CD1c-positive myeloid dendritic cell (primary cell): ENCODE measurements around the gene PRKAR1B.
"Not testable (repeated sequence)": the region's sequence is repeated elsewhere in the genome, so short reads cannot be mapped to it uniquely, and the experiment has no call there.

Experiments used
- DNase-seq: peaks from one replicate; pipeline ENCODE4 v3.0.0-alpha.2; 2016; ENCODE audit errors: extremely low spot score

PRKAR1B gene

DNA sequence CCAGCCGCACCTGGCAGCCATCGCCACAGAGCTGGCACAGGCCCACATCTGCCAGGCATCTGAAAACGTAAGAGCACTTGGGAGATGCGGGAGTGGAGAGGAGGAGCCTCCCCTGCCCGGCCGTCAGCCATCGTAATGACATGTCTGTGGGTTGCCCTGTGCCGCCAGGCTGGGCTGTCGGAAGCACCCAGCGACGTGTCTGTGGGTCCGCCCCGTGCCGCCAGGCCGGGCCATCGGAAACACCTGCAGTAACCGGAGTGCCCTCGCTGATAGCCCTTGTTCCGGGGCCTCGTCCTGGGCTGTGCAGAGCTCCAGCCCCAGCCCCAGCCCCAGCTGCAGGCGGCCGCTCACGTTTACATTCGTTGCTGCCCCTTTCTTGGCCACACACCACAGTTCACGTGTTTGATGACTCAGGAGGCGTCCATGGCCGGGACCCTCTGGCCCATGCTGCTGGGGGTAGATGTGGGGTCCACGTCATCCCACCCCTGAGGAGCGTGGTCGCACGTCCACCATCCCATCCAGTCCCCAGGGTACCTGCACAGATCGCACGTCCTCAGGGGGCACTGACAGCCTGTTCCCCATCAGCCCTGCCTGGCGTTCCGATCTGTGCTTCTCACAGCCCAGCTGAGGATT, 30.0 kb upstream of the PRKAR1B start:
- DNase-seq: no peak

DNA sequence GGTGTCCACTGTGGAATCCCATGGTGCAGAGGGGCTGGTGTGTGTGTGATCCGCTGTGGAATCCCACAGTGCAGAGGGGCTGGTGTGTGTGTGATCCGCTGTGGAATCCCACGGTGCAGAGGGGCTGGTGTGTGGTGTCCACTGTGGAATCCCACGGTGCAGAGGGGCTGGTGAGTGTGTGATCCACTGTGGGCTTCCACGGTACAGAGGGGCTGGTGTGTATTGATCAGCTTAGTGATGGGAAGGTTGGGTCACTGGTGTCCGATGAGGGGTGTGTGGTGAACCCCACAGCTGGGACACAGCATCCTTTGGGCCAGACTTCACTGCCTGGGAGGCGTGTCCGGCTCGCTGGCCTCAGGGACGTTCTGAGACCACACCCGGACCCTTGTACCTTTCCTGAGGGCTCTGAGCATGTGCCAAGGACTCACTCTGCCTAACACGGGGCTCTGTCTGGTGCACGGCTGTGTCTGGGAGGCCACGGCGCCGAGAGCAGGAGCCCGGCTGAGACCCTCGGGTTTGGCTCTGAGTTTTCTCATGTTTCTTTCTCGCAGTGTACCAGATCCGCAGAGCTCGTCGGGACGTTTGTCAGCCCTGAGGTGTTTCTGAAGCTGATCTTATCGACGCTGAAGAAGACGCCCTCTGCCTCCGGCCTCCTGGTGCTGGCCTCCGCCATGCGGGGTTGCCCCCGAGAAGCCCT, 29.3 kb upstream of the PRKAR1B start:
- no peak for DNase-seq

DNA sequence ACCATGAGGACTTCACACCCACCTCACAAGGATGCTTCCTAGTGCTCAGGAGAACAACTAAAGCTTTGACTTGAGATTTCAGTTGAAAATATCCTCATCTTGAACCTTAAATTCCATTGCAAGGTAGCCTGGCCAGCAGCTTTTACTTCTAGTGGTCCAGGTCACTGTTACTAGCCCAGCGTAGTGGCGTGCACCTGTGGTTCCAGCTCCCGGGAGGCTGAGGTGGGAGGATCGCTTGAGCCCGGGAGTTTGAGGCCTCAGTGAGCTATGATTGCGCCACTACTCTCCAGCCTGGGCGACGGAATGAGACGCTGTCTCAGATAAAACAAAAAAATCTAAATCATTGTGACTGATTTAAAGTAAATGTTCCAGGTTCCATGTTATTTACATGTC, 28.3 kb upstream of the PRKAR1B start:
- DNase-seq: no peak

DNA sequence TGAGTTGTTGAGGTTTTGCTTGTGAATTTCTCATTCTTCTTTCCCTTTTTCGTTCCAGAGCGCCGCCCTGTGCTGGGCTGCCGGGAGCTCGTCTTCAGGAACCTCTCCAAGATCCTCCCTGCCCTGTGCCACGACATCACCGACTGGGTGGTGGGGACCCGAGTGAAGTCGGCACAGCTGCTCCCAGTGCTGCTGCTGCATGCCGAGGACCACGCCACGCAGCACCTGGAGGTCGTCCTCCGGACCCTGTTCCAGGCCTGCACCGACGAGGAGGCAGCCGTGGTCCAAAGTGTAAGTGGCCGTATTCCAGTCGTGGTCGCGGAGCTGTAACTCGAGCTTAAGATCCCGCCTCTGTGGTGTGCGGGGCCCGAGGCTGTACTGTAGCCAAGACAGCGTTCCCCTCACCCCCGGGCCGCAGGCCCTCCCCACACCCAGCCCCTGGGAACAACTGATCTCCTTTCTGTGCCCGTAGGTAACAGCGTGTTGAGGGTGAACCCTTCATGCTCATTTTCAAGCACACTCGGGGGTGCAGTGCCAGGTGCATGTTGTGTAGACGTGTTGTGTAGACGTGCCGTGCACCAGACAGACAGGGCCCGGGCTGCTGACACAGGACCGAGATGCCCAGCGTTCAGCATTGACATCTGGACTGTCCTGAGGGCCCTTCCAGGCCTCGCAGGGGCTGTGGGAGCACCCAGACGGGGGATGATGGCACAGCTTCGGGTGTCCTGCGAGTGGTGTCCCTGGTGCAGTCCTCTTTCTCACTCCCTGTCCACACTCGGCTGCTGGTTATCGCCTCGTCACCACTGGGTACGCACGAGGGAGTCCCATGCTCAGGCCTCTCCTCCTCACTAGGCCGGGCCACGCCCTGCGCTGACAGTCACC, 27.7 kb upstream of the PRKAR1B start:
- DNase-seq: no peak

DNA sequence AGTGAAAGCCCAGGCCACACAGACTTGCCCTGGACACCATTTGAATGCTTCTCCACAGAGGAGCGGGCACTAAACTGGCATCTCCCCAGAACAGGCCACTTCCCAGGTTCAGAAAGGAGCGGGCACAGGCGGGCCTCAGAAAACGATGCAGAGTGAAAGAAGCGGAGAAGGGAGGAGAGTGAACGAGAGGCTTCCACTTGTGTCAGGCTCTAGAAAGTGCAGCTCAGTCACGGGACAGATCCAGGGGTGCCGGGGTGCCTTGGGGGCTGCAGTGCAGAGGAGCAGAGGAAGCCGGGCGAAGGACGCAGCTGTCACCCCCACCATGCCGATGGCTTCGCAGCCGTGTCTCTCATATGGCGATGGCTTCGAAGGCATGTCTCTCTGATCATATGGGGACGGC, 26.1 kb upstream of the PRKAR1B start:
- no peak for DNase-seq

GRCh38 chr7:752256-752655, 25.2 kb upstream of the PRKAR1B start:
- DNase-seq: not testable (repeated sequence)

- no peak for DNase-seq
Observed at GRCh38 chr7:751826-752225, 24.7 kb upstream of the PRKAR1B start.

DNA sequence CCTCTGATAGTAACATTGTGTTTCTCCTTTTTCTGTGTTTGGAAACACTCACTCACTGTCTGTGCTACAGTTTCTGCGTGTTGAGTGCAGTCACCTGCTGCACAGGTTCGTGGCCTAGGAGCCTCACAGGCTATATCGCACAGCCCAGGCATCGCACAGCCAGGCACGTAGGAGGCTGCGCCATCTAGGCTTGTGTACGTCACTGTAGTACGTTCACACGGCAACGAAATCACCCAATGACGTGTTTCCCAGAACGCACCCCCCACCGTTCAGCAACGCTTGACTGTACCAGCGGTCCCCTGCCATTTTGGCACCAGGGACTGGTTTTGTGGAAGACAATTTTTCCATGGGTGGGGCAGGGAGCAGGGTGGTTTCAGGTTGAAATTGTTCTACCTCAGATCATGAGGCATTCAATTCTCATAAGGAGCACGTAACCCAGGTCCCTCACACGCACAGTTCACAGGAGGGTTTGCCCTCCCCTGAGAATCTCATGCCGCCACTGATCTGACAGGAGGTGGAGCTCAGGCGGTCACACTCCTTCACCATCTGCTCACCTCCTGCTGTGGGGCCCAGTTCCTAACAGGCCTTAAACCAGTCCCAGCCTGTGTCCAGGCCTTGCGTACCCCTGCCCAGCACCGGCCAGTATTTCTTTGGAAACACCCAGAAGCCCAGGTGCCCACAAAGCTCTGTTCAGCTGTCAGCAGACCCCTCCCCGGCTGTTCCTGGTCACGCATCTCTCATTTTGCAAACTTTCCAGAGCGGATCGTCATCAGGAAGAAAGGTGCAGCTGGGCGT, 23.2 kb upstream of the PRKAR1B start:
- DNase-seq: no peak

DNA sequence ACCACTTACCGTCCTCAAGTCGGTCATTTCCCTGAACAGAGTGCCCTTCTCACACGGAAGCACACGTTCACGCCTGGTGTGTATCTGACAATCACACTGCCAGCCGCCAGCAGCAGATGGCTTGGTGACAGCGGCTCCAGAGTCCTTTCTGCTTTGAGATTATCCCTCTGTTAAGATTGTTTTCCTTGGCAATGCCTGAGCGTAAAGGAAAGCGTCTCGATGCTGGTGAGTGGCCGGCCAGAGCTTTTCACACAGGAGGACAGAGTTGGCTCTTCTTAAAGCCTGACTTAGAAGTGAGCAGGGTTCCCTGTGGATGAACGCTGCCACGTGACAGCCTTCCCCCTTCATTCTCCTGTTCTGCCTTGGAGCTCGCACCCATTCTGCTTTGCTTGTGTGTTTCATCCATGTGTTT, 22.1 kb upstream of the PRKAR1B start:
- DNase-seq: no peak

DNA sequence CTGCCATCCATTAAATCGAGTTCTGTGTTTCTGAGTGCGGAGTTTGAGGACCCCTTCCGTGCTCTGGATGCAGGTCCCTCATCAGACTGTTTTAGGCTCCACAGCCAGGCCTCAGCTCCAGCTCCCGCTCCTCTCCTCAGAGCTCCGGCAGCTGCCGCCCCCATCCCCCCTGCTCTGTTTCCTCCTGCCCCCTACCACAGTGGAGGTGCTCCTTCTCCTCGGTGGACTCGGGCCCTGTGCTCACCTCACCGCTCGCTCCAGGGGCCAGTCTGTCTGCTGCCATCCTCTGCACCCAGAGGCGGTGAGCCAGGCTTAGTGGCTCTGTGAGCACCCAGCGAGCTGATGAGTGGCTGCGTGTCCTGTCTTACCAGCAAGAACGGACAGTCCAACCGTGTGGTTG, 21.4 kb upstream of the PRKAR1B start:
- DNase-seq: no peak

GRCh38 chr7:747186-747585, 20.1 kb upstream of the PRKAR1B start:
- DNase-seq: no peak

DNA sequence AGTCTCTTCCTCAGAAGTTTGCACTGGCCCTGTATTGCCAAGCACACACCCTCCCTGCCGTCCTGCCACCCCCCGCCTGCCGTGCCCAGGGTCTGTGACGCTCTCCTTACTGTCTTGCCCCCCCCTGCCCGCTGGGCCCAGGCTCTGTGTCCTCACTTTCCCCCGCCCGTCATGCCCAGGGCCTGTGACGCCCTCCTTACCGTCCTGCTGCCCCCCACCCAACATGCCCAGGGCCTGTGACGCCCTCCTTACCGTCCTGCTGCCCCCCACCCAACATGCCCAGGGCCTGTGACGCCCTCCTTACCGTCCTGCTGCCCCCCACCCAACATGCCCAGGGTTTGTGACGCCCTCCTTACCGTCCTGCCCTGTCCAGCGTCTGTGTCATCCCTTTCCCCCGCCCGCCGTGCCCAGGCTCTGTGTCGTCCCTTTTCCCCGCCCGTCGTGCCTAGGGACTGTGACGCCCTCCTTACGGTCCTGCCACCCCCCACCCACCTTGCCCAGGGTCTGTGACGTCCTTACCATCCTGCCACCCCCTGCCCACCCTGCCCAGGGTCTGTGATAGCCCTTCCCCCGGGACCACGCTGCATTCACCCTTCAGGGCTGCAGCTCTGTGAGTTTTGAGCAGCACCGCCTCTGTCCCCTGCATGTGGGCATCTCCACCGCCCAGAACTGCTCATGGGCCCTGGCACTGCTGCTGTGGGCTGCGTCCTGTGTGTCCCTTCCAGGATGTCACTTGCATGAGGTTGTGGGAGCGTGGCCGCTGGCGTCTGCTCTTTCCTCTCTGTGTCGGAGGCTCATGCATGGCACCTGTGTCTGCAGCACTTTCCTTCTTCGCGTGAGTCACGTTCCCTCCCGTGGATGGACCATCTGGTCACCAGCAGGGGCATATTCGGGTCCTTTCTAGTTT, 19.3 kb upstream of the PRKAR1B start:
- DNase-seq: no peak

DNA sequence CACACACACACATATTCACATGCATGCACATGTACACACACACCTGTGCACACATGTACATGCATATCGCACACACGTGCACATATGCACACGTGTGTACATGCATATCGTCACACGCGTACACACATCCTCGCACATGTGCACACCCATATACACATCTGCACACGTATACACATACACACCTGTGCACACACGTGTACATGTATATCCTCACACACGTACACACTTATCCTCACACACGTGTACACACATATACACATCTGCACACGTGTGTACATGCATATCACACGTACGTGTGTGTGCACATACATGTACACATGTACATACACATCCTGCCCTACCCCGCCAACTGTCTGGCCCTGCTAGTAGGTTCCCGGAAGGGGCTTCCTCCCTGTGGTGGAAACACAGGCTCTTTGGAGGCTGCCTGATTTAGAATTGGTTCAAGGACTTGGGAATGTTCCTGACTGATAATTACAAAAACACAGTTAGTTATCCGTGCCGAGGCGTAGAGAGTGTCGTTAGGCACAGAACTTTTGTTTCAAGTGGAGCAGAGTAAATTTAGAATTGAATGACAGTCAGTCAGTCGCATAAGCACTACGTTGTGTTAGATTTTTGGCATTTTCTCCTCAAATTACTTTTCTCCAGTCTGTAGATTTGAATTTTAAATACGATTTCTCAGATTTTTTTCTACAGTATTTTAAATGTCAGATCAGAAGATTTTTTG, 18.5 kb upstream of the PRKAR1B start:
- DNase-seq: no peak

DNA sequence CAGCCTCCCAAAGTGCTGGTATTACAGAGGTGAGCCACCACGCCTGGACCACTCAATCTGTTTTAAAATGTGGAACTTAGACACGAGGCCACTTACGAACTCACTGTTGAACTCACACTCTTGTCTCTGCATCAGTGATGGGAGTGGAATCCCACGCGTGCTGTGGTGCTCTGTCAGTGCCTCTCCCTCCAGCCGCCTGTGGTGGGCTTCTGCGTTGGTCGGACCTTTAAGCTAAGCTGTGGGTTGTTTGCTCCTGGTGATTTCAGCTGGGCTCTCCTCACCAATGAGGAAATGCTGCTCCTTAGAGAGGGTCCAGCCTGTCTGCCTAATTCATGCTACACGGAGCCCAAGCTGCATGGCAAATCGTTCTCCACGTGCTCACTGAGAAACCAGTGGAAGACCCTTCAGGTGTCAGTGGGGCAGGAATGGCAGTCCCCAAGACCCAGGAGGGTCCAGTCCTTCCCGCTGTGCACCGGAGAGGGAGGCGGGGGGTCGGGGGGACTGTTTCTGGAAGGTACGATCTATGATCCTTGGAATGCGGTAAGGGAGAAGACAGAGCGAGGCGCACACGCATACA, 17.9 kb upstream of the PRKAR1B start:
- no peak for DNase-seq

- DNase-seq: not testable (repeated sequence)
Observed at GRCh38 chr7:744128-744520, 17.0 kb upstream of the PRKAR1B start.

DNA sequence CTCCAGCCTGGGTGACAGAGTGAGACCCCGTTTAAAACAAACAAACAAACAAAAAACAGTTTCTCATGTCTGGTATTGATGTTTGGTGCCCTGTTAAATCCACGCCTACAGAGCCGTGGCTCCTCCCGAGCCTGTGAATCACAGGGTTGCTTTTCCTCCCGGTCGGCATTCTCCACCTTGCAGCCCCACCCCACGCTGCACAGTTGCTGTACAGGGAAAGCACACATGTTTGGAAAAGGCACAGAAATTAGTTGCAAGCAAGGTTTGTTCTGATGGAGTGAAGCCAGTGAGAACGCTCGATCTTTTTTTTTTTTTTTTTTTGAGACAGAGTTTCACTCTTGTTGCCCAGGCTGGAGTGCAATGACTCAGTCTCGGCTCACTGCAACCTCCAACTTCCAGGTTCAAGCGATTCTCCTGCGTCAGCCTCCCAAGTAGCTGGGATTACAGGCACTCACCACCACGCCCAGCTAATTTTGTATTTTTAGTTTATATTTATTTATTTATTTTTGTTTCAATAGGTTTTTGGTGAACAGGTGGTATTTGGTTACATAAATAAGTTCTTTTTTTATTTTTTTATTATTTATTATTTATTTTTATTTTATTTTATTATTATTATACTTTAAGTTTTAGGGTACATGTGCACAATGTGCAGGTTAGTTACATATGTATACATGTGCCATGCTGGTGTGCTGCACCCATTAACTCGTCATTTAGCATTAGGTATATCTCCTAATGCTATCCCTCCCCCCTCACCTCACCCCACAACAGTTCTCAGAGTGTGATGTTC, 16.5 kb upstream of the PRKAR1B start:
- DNase-seq: not testable (repeated sequence)

GRCh38 chr7:742791-743190, 15.7 kb upstream of the PRKAR1B start:
- no peak for DNase-seq

DNA sequence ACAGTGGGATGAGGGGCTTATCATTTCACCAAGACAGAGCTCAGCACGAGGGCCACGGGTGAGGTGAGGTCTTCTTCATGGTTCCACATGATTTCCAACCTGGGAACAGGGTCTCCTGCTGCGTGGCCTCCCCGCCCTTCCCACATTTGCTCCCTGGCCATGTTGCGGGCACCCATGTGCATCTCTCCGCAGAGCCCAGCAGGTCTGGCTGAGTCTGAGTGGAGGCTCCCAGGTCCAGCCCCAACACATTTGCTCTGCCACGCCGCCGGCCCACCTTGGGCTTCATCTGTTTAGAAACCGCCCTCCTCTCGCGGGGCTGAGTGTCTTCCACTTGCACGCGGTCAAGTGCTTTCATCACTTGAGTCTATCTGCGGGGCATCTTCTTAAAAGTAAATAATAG, 14.8 kb upstream of the PRKAR1B start:
- no peak for DNase-seq

DNA sequence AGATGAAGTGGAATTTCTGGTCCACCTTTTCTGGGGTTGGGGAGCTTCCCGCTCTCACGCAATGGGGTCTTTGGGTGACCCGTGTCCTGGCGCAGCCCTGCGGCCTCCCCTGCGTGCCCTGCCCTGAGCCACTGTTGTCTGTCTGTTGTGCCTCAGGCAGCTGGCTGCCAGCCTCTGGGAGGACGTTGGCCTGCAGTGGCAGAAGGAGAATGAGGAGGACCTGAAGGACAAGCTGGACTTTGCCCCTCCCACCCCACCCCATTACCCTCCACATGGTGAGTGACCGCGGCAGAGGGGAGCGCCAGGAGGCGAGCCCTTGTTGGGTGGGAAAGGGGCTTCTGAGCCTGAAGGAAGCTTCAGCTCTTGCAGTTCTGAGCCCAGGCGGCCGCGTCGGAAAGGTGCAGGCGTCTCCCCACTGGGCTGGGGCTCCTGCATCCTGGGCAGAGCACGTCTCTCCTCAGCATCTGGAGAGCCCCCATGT, 14.2 kb upstream of the PRKAR1B start:
- DNase-seq: no peak
